ENCODE results near the gene SAFB.

DNA sequence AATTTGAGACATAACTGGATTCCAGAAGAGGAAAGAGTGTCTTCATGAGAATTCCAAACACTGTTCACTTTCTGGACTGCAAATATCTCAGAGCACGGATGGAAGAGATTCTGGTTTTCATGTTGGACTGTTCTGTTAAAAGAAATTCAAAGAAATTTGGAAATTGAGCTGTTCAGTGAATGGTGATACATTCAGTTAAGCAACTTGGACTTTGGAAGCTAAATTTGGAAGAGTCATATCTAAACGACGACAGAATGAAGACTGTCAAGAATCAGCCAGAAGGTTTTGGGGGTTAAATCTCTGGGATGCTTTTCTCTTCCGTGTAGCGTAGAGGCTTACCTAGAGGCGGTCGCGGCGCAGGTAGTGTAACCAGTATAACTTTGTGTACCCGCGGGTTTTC lies 25.6 kb downstream of the SAFB start:
- TF ChIP-seq, protein P1, sequence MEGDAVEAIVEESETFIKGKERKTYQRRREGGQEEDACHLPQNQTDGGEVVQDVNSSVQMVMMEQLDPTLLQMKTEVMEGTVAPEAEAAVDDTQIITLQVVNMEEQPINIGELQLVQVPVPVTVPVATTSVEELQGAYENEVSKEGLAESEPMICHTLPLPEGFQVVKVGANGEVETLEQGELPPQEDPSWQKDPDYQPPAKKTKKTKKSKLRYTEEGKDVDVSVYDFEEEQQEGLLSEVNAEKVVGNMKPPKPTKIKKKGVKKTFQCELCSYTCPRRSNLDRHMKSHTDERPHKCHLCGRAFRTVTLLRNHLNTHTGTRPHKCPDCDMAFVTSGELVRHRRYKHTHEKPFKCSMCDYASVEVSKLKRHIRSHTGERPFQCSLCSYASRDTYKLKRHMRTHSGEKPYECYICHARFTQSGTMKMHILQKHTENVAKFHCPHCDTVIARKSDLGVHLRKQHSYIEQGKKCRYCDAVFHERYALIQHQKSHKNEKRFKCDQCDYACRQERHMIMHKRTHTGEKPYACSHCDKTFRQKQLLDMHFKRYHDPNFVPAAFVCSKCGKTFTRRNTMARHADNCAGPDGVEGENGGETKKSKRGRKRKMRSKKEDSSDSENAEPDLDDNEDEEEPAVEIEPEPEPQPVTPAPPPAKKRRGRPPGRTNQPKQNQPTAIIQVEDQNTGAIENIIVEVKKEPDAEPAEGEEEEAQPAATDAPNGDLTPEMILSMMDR (IDR thresholded peaks at IDR 0.05), result no peak
- TF ChIP-seq JUNB (IDR thresholded peaks at IDR 0.05), result no peak
- TF ChIP-seq, protein P2, sequence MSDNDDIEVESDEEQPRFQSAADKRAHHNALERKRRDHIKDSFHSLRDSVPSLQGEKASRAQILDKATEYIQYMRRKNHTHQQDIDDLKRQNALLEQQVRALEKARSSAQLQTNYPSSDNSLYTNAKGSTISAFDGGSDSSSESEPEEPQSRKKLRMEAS (IDR thresholded peaks at IDR 0.05), result no peak
- TF ChIP-seq NR3C1 (IDR thresholded peaks at IDR 0.05), result no peak
- TF ChIP-seq GATA3 (IDR thresholded peaks at IDR 0.05; ENCODE audit: borderline replicate concordance), result no peak
- no peak for TF ChIP-seq KDM1A (IDR thresholded peaks at IDR 0.05; ENCODE audit: low read depth)
- no peak for TF ChIP-seq CHD2 (IDR thresholded peaks at IDR 0.05; ENCODE audit: low read length, partially characterized antibody)
- no peak for TF ChIP-seq ZC3H11A (IDR thresholded peaks at IDR 0.05)
